K562 (cell line): ENCODE measurements around the gene ENO3. TPM values are rescaled to one million over a fixed set of nuclear protein-coding genes. Genes with fewer than 3 reads are reported as not detected.

Source experiments
- ATF6 ChIP-seq: sonication (generic); formaldehyde crosslinking; IDR thresholded peaks from 2 replicates; pipeline ENCODE4 v1.4.0; 2020; ENCODE audit warnings: mild to moderate bottlenecking, missing genetic modification reagents
- BHLHE40 ChIP-seq: IDR thresholded peaks from 2 replicates; pipeline ENCODE4 v1.6.1; 2011; ENCODE audit warnings: low read length, improper control_type of control experiment
- FOSL1 ChIP-seq: fragments of 200-800 bp; sonication (Bioruptor generic); conservative IDR thresholded peaks from 2 replicates; pipeline ENCODE4 v1.6.1; 2016; ENCODE audit warnings: missing genetic modification characterization, missing compliant biosample characterization
- HES1 ChIP-seq: fragments of 450-650 bp; IDR thresholded peaks from 2 replicates; pipeline ENCODE4 v1.6.1; 2016; ENCODE audit warnings: low read depth, mild to moderate bottlenecking, moderate library complexity
- HLTF ChIP-seq: fragments of 450-650 bp; IDR thresholded peaks from 2 replicates; pipeline ENCODE4 v1.6.1; 2016
- HNRNPH1 ChIP-seq: fragments of 200-400 bp; formaldehyde crosslinking; optimal IDR thresholded peaks from 2 replicates; pipeline ENCODE3; 2017; ENCODE audit warnings: low read depth, mild to moderate bottlenecking, low read length, moderate library complexity
- IRF9 ChIP-seq: fragments of 450-650 bp; IDR thresholded peaks from 2 replicates; pipeline ENCODE4 v1.6.1; 2016; ENCODE audit warnings: missing biosample characterization, missing genetic modification characterization
- MAFG ChIP-seq: fragments of 450-650 bp; conservative IDR thresholded peaks from 2 replicates; pipeline ENCODE4 v1.6.1; 2016; ENCODE audit warnings: missing genetic modification characterization, missing compliant biosample characterization
- MEIS2 ChIP-seq: fragments of 450-650 bp; IDR thresholded peaks from 2 replicates; pipeline ENCODE4 v1.6.1; 2014; ENCODE audit warnings: mild to moderate bottlenecking; ENCODE audit not compliant: partially characterized antibody
- NEUROD1 ChIP-seq: fragments of 150-350 bp; IDR thresholded peaks from 2 replicates; pipeline ENCODE4 v1.6.1; 2014; ENCODE audit warnings: borderline replicate concordance, low read length, low read depth; ENCODE audit not compliant: partially characterized antibody
- NR1H2 ChIP-seq: sonication (generic); formaldehyde crosslinking; IDR thresholded peaks from 2 replicates; pipeline ENCODE4 v1.4.0; 2020; ENCODE audit warnings: mild to moderate bottlenecking, missing genetic modification reagents
- POLR2A ChIP-seq: fragments of 450-650 bp; conservative IDR thresholded peaks from 2 replicates; pipeline ENCODE4 v1.6.1; 2016
- POLR2B ChIP-seq: fragments of 450-650 bp; IDR thresholded peaks from 2 replicates; pipeline ENCODE4 v1.6.1; 2018; ENCODE audit warnings: low read depth; ENCODE audit not compliant: partially characterized antibody
- POLR2G ChIP-seq: fragments of 200-400 bp; formaldehyde crosslinking; IDR thresholded peaks from 2 replicates; pipeline ENCODE4 v1.6.1; 2017; ENCODE audit warnings: low read depth, mild to moderate bottlenecking, antibody characterized with exemption, low read length, moderate library complexity
- RB1 ChIP-seq: fragments of 450-650 bp; IDR thresholded peaks from 2 replicates; pipeline ENCODE4 v1.6.1; 2017; ENCODE audit warnings: low read depth, mild to moderate bottlenecking
- SMAD1 ChIP-seq: fragments of 150-350 bp; IDR thresholded peaks from 2 replicates; pipeline ENCODE4 v1.6.1; 2014; ENCODE audit warnings: low read length, low read depth; ENCODE audit not compliant: partially characterized antibody
- STAT5A ChIP-seq: IDR thresholded peaks from 2 replicates; pipeline ENCODE4 v1.6.1; 2012; ENCODE audit warnings: low read length, inconsistent platforms, borderline replicate concordance
- SUPT5H ChIP-seq: fragments of 450-650 bp; IDR thresholded peaks from 2 replicates; pipeline ENCODE4 v1.6.1; 2016
- TAF9B ChIP-seq: fragments of 450-650 bp; IDR thresholded peaks from 2 replicates; pipeline ENCODE4 v1.6.1; 2018; ENCODE audit warnings: mild to moderate bottlenecking; ENCODE audit not compliant: partially characterized antibody
- TRIM28 ChIP-seq: fragments of 450-650 bp; IDR thresholded peaks from 2 replicates; pipeline ENCODE4 v1.6.1; 2017
- XRCC4 ChIP-seq: IDR thresholded peaks from one replicate; pipeline ENCODE4 v1.6.1; 2011; ENCODE audit not compliant: insufficient read depth, insufficient read length; ENCODE audit errors: extremely low read depth
- ZNF263 ChIP-seq: sonication (generic); formaldehyde crosslinking; IDR thresholded peaks from 2 replicates; pipeline ENCODE4 v1.8.0; 2022; ENCODE audit warnings: mild to moderate bottlenecking, missing genetic modification reagents, borderline replicate concordance
- ZNF280B ChIP-seq: fragments of 250-450 bp; sonication (Bioruptor Pico); IDR thresholded peaks from 2 replicates; pipeline ENCODE4 v1.5.1; 2021; ENCODE audit warnings: mild to moderate bottlenecking
- polyA plus RNA-seq, 8 experiments: library from polyadenylated mRNA; depleted of rRNA in 4 of 8; stranded (reverse) in 5 of 8; unstranded in 3 of 8; fragments of >200 nt; fragmentation: Nextera tagmentation in 2 of 8; fragmentation: Illumina TruSeq in 1 of 8; extraction: Ambion mirVana in 2 of 8; extraction: Trizol in 1 of 8; gene quantifications; 2 replicates each; pipeline versions ENCODE4 v1.2.1 to v1.2.3, GENCODE V29; 2011 to 2014; ENCODE audit warnings: inconsistent platforms in 1 of 8, missing spikeins in 1 of 8
- total RNA-seq, 7 experiments: library from RNA; depleted of rRNA in 6 of 7; stranded (reverse); fragments of >200 nt in 6 of 7; fragmentation: Illumina TruSeq in 2 of 7; extraction: Trizol in 2 of 7; gene quantifications; 2 replicates each; pipeline versions ENCODE4 v1.2.1 to v1.2.3, GENCODE V29; 2011 to 2021; ENCODE audit warnings: low replicate concordance in 1 of 7

Gene ENO3
- total and polyA plus RNA-seq, 9 of the 15 experiments (the other 6 are each of a cell fraction or from before 2014, with no cell fraction given), result 5.7 to 17.2 (median 9.9) TPM

- peak; percentile 85 for TF ChIP-seq POLR2G
- TF ChIP-seq HLTF, result peak; percentile 87; the same call in 1 of the 2 replicates
- TF ChIP-seq NR1H2 (CRISPR knock-in tag), result no peak
- TF ChIP-seq MEIS2, result no peak
- TF ChIP-seq TAF9B, result no peak
- TF ChIP-seq ZNF280B (CRISPR knock-in tag), result no peak
- peak; percentile 34; the same call in 1 of the 2 replicates for TF ChIP-seq RB1
- TF ChIP-seq STAT5A, result no peak
- no peak for TF ChIP-seq NEUROD1
- no peak for TF ChIP-seq HNRNPH1
- no peak for TF ChIP-seq SMAD1
- TF ChIP-seq MAFG (tag), result peak; percentile 15; the same call in 1 of the 2 replicates
- TF ChIP-seq HES1, result 0 out of 2 replicates have a peak, but pooled peaks have one; percentile 48
- no peak for TF ChIP-seq BHLHE40
- no peak for TF ChIP-seq IRF9 (tag)
- TF ChIP-seq FOSL1 (tag), result peak; percentile 36; the same call in 1 of the 2 replicates
- no peak for TF ChIP-seq XRCC4
- TF ChIP-seq POLR2A, result peak; percentile 88
- TF ChIP-seq SUPT5H, result peak; percentile 90
- TF ChIP-seq TRIM28, result peak; percentile 51; the same call in 1 of the 2 replicates
- TF ChIP-seq ZNF263 (CRISPR knock-in tag), result no peak
- 0 out of 2 replicates have a peak, but pooled peaks have one; percentile 25 for TF ChIP-seq ATF6 (CRISPR knock-in tag)
- TF ChIP-seq POLR2B, result peak; percentile 67
These were observed 2.6 kb upstream of the ENO3 start, which contains the start of gene PFN1 (continued) for GRCh38 chr17:4948166-4948930.
